Cardiac muscle cell (in vitro differentiated cells and primary cell): ENCODE measurements around the gene C15orf39. TPM values are rescaled to one million over a fixed set of nuclear protein-coding genes. Genes with fewer than 3 reads are reported as not detected.

ENCODE experiments used
- DNase-seq, 2 donors: peaks; one replicate each; pipeline versions ENCODE4 v3.0.0 to v3.0.0-alpha.2; 2010 to 2017; ENCODE audit warnings: low read depth in 1 of 2, low spot score in 1 of 2
- H3K27ac ChIP-seq: fragments of 200-600 bp; sonication (generic); 2 replicates; pipeline ENCODE4 v1.5.1; 2016
- H3K27me3 ChIP-seq: fragments of 200-600 bp; sonication (generic); 2 replicates; pipeline ENCODE4 v1.6.0; 2016; ENCODE audit warnings: control low read depth
- H3K36me3 ChIP-seq: fragments of 200-600 bp; sonication (generic); 2 replicates; pipeline ENCODE4 v1.5.1; 2016; ENCODE audit warnings: control low read depth
- H3K4me1 ChIP-seq: fragments of 200-600 bp; sonication (generic); 2 replicates; pipeline ENCODE4 v1.8.1; 2017; ENCODE audit warnings: low read depth, mild to moderate bottlenecking, mixed run types
- H3K4me3 ChIP-seq: fragments of 200-600 bp; sonication (generic); 2 replicates; pipeline ENCODE4 v1.5.1; 2016; ENCODE audit warnings: mild to moderate bottlenecking
- H3K9me3 ChIP-seq: fragments of 200-600 bp; sonication (generic); 2 replicates; pipeline ENCODE4 v1.5.1; 2017; ENCODE audit warnings: low read depth, mild to moderate bottlenecking, control low read depth
- polyA plus RNA-seq: library from polyadenylated mRNA; unstranded; fragments of >200 nt; fragmentation: Nextera tagmentation; extraction: Ambion mirVana; gene quantifications from 2 replicates; pipeline ENCODE4 v1.2.1, GENCODE V29; 2016
- total RNA-seq: library from RNA; depleted of rRNA; stranded (reverse); fragments of >200 nt; gene quantifications from 2 replicates; pipeline ENCODE4 v1.2.3, GENCODE V29; 2016
- TF ChIP-seq, protein P1 (sequence below): IDR thresholded peaks from 2 replicates; pipeline ENCODE4 v1.5.1; 2012; ENCODE audit warnings: low read depth, mild to moderate bottlenecking, low read length

The C15orf39 gene
- total and polyA plus RNA-seq, 2 experiments from 2014 or later, result 8.6 to 35.1 TPM

DNA sequence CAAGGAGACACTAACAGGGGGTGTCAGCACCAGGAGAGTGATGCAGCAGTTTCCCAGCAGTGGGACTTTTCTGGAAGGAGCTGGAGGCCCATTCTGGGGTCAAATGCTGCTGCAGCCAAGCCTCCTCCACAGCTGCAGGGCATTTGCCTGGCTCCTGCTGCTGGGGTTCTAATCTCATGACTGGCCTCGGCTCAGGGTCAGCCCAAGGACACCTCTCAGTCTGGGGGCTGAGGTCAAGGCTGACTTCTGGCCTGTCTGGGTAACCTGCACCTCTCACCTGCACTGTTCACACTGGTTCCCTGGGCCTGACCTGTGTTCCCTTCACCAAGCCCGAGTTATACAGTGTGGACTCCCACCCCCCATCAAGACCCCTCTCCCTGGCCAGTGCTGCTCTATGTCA lies 10.4 kb upstream of the C15orf39 start:
- TF ChIP-seq, protein P1, sequence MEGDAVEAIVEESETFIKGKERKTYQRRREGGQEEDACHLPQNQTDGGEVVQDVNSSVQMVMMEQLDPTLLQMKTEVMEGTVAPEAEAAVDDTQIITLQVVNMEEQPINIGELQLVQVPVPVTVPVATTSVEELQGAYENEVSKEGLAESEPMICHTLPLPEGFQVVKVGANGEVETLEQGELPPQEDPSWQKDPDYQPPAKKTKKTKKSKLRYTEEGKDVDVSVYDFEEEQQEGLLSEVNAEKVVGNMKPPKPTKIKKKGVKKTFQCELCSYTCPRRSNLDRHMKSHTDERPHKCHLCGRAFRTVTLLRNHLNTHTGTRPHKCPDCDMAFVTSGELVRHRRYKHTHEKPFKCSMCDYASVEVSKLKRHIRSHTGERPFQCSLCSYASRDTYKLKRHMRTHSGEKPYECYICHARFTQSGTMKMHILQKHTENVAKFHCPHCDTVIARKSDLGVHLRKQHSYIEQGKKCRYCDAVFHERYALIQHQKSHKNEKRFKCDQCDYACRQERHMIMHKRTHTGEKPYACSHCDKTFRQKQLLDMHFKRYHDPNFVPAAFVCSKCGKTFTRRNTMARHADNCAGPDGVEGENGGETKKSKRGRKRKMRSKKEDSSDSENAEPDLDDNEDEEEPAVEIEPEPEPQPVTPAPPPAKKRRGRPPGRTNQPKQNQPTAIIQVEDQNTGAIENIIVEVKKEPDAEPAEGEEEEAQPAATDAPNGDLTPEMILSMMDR, result no peak
- DNase-seq, result no peak
- Histone ChIP-seq H3K27ac (no peak overlapping the region), H3K27me3 (no peaks in the 10 kb centered on the region), H3K4me1 (peaks cover 16% of the 10 kb centered on the region), H3K9me3 (no peaks in the 10 kb centered on the region), H3K4me3 (no peak overlapping the region), H3K36me3 (no peaks in the 10 kb centered on the region)

DNA sequence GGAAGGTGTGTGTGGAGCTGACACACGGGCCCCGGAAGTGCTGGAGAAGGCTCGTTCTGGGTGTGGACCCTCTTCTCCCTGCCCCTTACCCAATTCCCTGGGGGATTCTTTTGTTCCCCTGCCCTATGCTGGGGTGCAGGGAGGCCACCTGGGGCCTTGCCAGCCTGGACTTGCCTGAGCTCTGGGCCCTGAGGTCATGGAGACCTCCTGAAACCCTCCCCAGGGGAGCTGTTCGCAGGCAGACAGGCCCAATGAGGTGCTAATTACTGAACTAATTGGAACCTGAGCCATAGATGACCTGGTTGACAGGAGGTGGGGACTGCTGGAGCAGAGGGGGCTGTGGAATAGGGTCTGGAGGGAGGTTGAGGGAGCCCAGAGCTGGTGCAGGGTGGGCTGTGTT lies 9.4 kb upstream of the C15orf39 start:
- no peak overlapping the region for H3K27ac ChIP-seq
- TF ChIP-seq, protein P1, result no peak
- H3K4me1 ChIP-seq, result peaks cover 16% of the 10 kb centered on the region
- DNase-seq, result no peak
- H3K36me3 ChIP-seq, result no peaks in the 10 kb centered on the region
- H3K9me3 ChIP-seq, result no peaks in the 10 kb centered on the region
- no peaks in the 10 kb centered on the region for H3K27me3 ChIP-seq
- H3K4me3 ChIP-seq, result no peak overlapping the region

DNA sequence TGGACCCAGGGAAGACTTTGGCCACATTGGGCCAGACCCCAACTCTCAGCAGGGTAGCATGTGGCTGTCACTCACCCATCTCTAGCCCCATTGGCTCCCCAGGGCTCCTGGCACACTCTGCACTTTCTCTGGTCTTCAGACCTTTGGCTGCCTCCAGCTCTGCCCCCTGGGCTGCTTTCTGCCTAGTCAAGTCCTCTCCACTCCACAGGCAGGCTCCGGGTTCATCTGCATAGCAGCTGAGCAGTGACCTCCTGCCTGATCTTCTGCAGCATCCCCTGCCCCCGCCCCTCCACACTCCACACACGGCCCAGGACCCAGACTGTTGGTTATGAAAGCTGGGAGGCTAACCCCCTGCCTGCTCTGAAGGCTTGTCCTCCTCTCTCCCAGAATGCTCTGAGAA lies 8.4 kb upstream of the C15orf39 start:
- Histone ChIP-seq H3K36me3 (no peaks in the 10 kb centered on the region), H3K27me3 (no peaks in the 10 kb centered on the region), H3K9me3 (no peaks in the 10 kb centered on the region), H3K4me3 (no peak overlapping the region), H3K27ac (no peak overlapping the region), H3K4me1 (peaks cover 16% of the 10 kb centered on the region)
- DNase-seq, result no peak
- TF ChIP-seq, protein P1, result no peak

DNA sequence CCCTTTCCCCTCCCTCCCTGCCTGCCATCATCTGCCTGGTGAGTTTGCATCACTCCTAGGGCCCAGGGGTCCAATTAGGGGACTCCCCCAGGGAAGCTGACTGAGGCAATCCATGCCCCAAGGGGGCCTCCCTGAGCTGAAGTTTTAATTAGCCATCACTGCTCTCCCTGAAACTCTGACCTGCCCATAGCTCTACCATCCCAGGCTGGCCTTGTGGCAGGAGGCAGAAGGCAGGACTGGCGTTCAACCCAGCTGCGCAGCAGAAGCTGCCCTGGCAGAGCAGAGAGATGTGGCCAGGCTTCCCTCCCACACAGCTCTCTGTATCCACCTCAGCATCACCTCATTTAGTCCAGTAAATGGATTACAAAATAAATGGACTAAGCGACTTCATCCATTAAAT lies 7.7 kb upstream of the C15orf39 start:
- Histone ChIP-seq H3K9me3 (no peaks in the 10 kb centered on the region), H3K36me3 (no peaks in the 10 kb centered on the region), H3K27me3 (no peaks in the 10 kb centered on the region), H3K4me3 (no peak overlapping the region), H3K4me1 (peaks cover 18% of the 10 kb centered on the region), H3K27ac (no peak overlapping the region)
- TF ChIP-seq, protein P1, result no peak
- DNase-seq, result no peak

DNA sequence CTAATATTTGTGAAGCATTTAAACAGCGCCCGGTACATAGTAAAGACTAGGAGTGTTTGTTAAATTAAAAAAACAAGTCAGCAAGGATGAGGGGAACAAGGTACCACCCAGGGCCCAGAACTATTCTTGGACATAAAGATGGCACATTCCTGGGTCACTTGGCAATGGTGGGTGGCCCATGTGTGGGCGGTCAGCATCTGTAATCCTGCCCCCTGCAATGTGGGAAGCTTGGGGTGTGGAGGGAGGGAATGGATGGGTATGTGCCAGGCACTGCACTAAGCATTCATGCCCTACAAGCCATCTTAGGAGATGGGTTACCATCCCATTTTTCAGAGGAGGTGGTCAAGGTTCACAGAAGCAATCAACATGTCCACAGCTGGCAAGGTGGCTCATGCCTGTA lies 7.3 kb upstream of the C15orf39 start:
- H3K4me1 ChIP-seq, result peaks cover 22% of the 10 kb centered on the region
- H3K27ac ChIP-seq, result no peak overlapping the region
- H3K36me3 ChIP-seq, result no peaks in the 10 kb centered on the region
- no peaks in the 10 kb centered on the region for H3K27me3 ChIP-seq
- no peak overlapping the region for H3K4me3 ChIP-seq
- TF ChIP-seq, protein P1, result no peak
- no peaks in the 10 kb centered on the region for H3K9me3 ChIP-seq
- no peak for DNase-seq
